Panc1 (cell line): ENCODE results near the gene FAM167B. TPM values are rescaled to one million over a fixed set of nuclear protein-coding genes. Genes with fewer than 3 reads are reported as not detected.

Experiments
- ATAC-seq: fragments of 200-7000 bp; cut with Tn5 transposase; 2 replicates; pipeline ENCODE4 v1.9.1; 2020; ENCODE audit warnings: mild to moderate bottlenecking, moderate library complexity
- BruUV-seq: library from RNA; stranded (reverse); fragments of 400-500 nt; replicated peaks from 2 replicates; lab custom pipeline; 2021; lab: Mats Ljungman, UMichigan
- CTCF ChIA-PET: fragments of 300-600 bp; sonication (Branson Sonifier 250); formaldehyde crosslinking; loops from one replicate; lab custom pipeline; 2022; ENCODE audit warnings: antibody characterized with exemption; lab: Charles Lee
- POLR2A ChIA-PET: fragments of 300-600 bp; sonication (Branson Sonifier 250); formaldehyde crosslinking; loops from one replicate; lab custom pipeline; 2022; ENCODE audit warnings: antibody characterized with exemption; lab: Charles Lee
- DNase-seq: peaks from one replicate; pipeline ENCODE4 v3.0.0-alpha.2; 2010; ENCODE audit warnings: low read depth, low spot score
- H3K27ac ChIP-seq: 2 replicates; pipeline ENCODE4 v1.5.1; 2011; ENCODE audit warnings: mild to moderate bottlenecking, low read length, inconsistent platforms
- H3K27me3 ChIP-seq: fragments of 200-500 bp; sonication (Bioruptor generic); 2 replicates; pipeline ENCODE4 v1.6.0; 2014; ENCODE audit warnings: low read length, inconsistent platforms; ENCODE audit not compliant: control insufficient read depth, insufficient read depth
- H3K36me3 ChIP-seq: fragments of 200-500 bp; sonication (Bioruptor generic); 2 replicates; pipeline ENCODE4 v1.5.1; 2014; ENCODE audit warnings: inconsistent platforms, mild to moderate bottlenecking, low read length, moderate library complexity; ENCODE audit not compliant: control insufficient read depth, insufficient read depth
- H3K4me1 ChIP-seq: 2 replicates; pipeline ENCODE4 v1.5.1; 2011; ENCODE audit warnings: inconsistent platforms, mild to moderate bottlenecking, low read length, moderate library complexity; ENCODE audit not compliant: control insufficient read depth, insufficient read depth
- H3K4me3 ChIP-seq, 2 experiments: 2 replicates each; pipeline ENCODE4 v1.5.1; 2011 to 2012; ENCODE audit warnings: low read depth in 2 of 2, low read length in 2 of 2, mild to moderate bottlenecking in 2 of 2, inconsistent platforms in 1 of 2, moderate library complexity in 1 of 2
- H3K9me3 ChIP-seq: fragments of 200-500 bp; sonication (Bioruptor generic); 2 replicates; pipeline ENCODE4 v1.5.1; 2014; ENCODE audit warnings: low read depth, mild to moderate bottlenecking, inconsistent platforms, low read length, moderate library complexity; ENCODE audit not compliant: control insufficient read depth, insufficient read depth
- POLR2AphosphoS5 ChIP-seq: IDR thresholded peaks from 2 replicates; pipeline ENCODE4 v1.6.1; 2012; ENCODE audit warnings: mild to moderate bottlenecking, low read depth, low read length, moderate library complexity
- SIN3A ChIP-seq: IDR thresholded peaks from 2 replicates; pipeline ENCODE4 v1.6.1; 2012; ENCODE audit warnings: low read depth, mild to moderate bottlenecking, low read length, moderate library complexity, borderline replicate concordance; ENCODE audit not compliant: insufficient read depth
- TCF7L2 ChIP-seq: IDR thresholded peaks from 2 replicates; pipeline ENCODE4 v1.6.1; 2011; ENCODE audit warnings: mild to moderate bottlenecking, low read depth, low read length, inconsistent platforms
- in situ Hi-C: cut with HindIII; loops from 2 replicates; pipeline ENCODE4 v1.10.0; 2016; ENCODE audit warnings: low sequenced_read_pairs, low pct_unique_long_range_greater_than_20kb
- intact Hi-C: fragments of 100-400 bp; cut with micrococcal nuclease; formaldehyde crosslinking; loops from one replicate; pipeline ENCODE4 v1.10.0; 2022; ENCODE audit not compliant: unreplicated experiment
- total RNA-seq: library from RNA; stranded (reverse); gene quantifications from one replicate; pipeline ENCODE4 v1.2.1, GENCODE V29; 2021; ENCODE audit not compliant: unreplicated experiment
- TF ChIP-seq, protein P1 (sequence below), 2 experiments: IDR thresholded peaks; 2 replicates each; pipeline ENCODE4 v1.6.1; 2011 to 2012; ENCODE audit warnings: low read depth in 2 of 2, control low read depth in 1 of 2, low read length in 1 of 2, mild to moderate bottlenecking in 1 of 2, moderate library complexity in 1 of 2; ENCODE audit not compliant: insufficient read depth in 1 of 2
- TF ChIP-seq, protein P2 (sequence below): fragments of 450-650 bp; IDR thresholded peaks from 2 replicates; pipeline ENCODE4 v1.5.1; 2017; ENCODE audit warnings: mild to moderate bottlenecking

The FAM167B gene
- total RNA-seq, 1 experiment from 2014 or later, result 1.9 TPM

DNA sequence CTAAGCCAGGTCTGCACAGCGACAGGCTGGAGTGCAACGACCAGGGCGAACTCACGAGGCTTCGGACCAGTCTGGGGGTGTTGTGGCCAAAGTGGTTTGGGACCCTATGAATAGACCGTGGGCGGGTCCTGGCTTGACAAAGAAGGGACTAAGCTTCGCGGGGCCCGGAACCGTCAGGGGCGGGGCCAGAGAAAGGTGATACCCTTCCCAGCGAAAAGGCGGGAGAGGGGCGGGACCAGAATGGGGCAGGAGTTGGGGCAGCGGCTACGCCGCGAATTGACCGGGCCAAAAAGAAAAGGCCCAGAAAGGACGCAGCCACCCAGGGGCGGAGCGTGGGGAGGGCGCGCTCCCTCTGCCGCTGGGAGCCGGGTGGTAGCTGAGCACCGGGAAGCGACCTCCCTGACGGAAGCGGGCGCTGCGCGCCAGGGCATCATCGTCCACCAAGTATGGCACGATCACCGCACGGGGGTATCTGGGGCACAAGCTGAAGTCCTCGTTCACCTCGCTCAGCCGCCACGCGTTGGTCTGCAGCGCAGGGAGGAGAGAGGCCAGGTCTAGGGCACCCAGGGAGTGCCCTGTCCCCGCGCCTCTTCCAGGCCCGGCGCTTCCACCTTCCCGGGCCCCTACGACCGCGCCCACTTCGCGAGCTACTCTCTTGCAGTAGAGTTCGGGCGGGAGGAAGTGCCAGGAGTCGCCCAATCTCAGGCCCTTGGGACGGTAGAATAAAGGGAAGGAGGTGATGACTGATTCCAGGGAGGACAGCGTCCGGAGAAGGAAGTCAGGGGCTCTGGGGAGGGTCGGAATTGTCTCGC is 6.7 kb upstream of the FAM167B start:
- in situ Hi-C loops, result no loop called here
- H3K4me1 ChIP-seq, result peaks cover 12% of the 10 kb centered on the region
- H3K36me3 ChIP-seq, result no peaks in the 10 kb centered on the region
- H3K4me3 ChIP-seq, result peak overlapping the region; percentile 60 to 90
- intact Hi-C loops, result no loop called here
- POLR2A ChIA-PET, result interaction anchor here (0.7 to 1.2 kb wide), 4 partner anchors 13 to 486 kb away, joined by 3 to 7 read pairs (median 4); no protein-coding TSS in a partner anchor
- H3K27me3 ChIP-seq, result no peaks in the 10 kb centered on the region
- no TSS peak for BruUV-seq
- ATAC-seq, result peak; percentile 76
- DNase-seq, result no peak
- CTCF ChIA-PET, result interaction anchor here (0.6 to 1.9 kb wide), 4 partner anchors 24 to 76 kb away, joined by 4 to 18 read pairs (median 8); no protein-coding TSS in a partner anchor
- H3K9me3 ChIP-seq, result no peaks in the 10 kb centered on the region
- TF ChIP-seq, protein P1, sequence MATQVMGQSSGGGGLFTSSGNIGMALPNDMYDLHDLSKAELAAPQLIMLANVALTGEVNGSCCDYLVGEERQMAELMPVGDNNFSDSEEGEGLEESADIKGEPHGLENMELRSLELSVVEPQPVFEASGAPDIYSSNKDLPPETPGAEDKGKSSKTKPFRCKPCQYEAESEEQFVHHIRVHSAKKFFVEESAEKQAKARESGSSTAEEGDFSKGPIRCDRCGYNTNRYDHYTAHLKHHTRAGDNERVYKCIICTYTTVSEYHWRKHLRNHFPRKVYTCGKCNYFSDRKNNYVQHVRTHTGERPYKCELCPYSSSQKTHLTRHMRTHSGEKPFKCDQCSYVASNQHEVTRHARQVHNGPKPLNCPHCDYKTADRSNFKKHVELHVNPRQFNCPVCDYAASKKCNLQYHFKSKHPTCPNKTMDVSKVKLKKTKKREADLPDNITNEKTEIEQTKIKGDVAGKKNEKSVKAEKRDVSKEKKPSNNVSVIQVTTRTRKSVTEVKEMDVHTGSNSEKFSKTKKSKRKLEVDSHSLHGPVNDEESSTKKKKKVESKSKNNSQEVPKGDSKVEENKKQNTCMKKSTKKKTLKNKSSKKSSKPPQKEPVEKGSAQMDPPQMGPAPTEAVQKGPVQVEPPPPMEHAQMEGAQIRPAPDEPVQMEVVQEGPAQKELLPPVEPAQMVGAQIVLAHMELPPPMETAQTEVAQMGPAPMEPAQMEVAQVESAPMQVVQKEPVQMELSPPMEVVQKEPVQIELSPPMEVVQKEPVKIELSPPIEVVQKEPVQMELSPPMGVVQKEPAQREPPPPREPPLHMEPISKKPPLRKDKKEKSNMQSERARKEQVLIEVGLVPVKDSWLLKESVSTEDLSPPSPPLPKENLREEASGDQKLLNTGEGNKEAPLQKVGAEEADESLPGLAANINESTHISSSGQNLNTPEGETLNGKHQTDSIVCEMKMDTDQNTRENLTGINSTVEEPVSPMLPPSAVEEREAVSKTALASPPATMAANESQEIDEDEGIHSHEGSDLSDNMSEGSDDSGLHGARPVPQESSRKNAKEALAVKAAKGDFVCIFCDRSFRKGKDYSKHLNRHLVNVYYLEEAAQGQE (IDR thresholded peaks at IDR 0.05; ENCODE audit: insufficient read depth in 1 of 2, low read depth in 2 of 2, low read length in 1 of 2), result no peak
- TF ChIP-seq TCF7L2 (no peak), POLR2AphosphoS5 (peak; percentile 63; the same call in 1 of the 2 replicates), SIN3A (peak; percentile 74; the same call in 1 of the 2 replicates)
- TF ChIP-seq, protein P2, sequence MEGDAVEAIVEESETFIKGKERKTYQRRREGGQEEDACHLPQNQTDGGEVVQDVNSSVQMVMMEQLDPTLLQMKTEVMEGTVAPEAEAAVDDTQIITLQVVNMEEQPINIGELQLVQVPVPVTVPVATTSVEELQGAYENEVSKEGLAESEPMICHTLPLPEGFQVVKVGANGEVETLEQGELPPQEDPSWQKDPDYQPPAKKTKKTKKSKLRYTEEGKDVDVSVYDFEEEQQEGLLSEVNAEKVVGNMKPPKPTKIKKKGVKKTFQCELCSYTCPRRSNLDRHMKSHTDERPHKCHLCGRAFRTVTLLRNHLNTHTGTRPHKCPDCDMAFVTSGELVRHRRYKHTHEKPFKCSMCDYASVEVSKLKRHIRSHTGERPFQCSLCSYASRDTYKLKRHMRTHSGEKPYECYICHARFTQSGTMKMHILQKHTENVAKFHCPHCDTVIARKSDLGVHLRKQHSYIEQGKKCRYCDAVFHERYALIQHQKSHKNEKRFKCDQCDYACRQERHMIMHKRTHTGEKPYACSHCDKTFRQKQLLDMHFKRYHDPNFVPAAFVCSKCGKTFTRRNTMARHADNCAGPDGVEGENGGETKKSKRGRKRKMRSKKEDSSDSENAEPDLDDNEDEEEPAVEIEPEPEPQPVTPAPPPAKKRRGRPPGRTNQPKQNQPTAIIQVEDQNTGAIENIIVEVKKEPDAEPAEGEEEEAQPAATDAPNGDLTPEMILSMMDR, result peak; percentile 72
- H3K27ac ChIP-seq, result peak overlapping the region; percentile 82

DNA sequence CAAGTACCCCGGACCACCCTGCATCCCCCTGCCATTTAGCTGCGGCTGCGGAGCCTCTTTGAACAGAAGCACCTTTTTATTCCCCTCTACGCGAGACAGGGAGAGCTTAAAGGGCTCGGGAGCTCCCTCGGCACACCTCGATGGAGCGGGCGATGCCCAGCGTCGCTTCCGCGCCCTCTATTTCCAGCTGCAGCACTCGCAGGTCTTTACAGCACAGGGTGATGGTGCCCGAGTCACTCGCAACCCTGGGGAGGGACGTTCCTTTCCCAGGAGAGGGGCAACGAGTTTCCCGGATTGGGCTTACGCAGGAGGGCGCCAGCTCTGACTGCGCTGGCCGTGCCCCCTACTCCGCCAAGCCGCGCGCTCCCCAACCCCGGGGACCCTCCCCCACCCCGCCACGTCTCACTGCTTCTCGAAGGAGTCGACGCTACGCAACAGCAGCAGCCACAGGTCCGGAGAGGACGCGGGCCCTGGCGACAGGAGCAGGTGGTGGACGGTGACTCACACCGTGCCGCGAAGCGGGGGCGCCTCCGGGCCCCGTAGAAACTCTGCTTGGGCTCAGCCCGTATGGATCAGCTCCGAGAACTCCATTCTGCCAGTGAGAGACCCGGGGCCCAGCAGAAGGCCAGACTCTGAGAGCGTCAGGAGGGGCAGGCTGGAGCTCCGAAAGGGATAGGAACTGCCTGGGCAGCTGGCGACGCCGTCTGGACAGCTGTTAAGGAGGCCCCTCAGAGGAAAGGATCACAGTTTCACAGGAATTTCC is 5.8 kb upstream of the FAM167B start:
- Histone ChIP-seq H3K4me1 (peaks cover 12% of the 10 kb centered on the region), H3K27ac (peak overlapping the region; percentile 82), H3K9me3 (no peaks in the 10 kb centered on the region), H3K27me3 (no peaks in the 10 kb centered on the region), H3K4me3 (peak overlapping the region; percentile 60 to 90), H3K36me3 (no peaks in the 10 kb centered on the region)
- in situ Hi-C loops, result no loop called here
- BruUV-seq, result no TSS peak
- peak; percentile 73 for ATAC-seq
- DNase-seq, result no peak
- CTCF ChIA-PET, result interaction anchor here (0.6 to 1.9 kb wide), 5 partner anchors 16 to 75 kb away, joined by 3 to 18 read pairs (median 4); no protein-coding TSS in a partner anchor
- TF ChIP-seq, protein P2, result peak; percentile 12; the same call in 1 of the 2 replicates
- TF ChIP-seq POLR2AphosphoS5 (no peak), TCF7L2 (0 out of 2 replicates have a peak, but pooled peaks have one; percentile 37), SIN3A (no peak)
- TF ChIP-seq, protein P1 (IDR thresholded peaks at IDR 0.05; ENCODE audit: insufficient read depth in 1 of 2, low read depth in 2 of 2, low read length in 1 of 2), result no peak
- intact Hi-C loops, result no loop called here
- POLR2A ChIA-PET, result interaction anchor here (0.5 to 1.2 kb wide), 5 partner anchors 12 to 40 kb away, joined by 3 to 10 read pairs (median 5); no protein-coding TSS in a partner anchor
